Endometrium (tissue), 2 donors: Measurements from ENCODE around the gene INSIG1.

Experiments used
- FAIRE-seq: peaks from 2 replicates; lab custom pipeline; 2012; peaks lifted over from hg19 to GRCh38; lab: Jason Lieb, UNC
- donor health status: control.
- donor health status: control.

Gene INSIG1

GRCh38 chr7:155303039-155303593 lies 5.4 kb downstream of the INSIG1 start:
- FAIRE-seq, result no peak

- no peak for FAIRE-seq
Measured at GRCh38 chr7:155303897-155304296, 6.2 kb downstream of the INSIG1 start.

GRCh38 chr7:155305231-155305904 lies 7.7 kb downstream of the INSIG1 start:
- no peak for FAIRE-seq

DNA sequence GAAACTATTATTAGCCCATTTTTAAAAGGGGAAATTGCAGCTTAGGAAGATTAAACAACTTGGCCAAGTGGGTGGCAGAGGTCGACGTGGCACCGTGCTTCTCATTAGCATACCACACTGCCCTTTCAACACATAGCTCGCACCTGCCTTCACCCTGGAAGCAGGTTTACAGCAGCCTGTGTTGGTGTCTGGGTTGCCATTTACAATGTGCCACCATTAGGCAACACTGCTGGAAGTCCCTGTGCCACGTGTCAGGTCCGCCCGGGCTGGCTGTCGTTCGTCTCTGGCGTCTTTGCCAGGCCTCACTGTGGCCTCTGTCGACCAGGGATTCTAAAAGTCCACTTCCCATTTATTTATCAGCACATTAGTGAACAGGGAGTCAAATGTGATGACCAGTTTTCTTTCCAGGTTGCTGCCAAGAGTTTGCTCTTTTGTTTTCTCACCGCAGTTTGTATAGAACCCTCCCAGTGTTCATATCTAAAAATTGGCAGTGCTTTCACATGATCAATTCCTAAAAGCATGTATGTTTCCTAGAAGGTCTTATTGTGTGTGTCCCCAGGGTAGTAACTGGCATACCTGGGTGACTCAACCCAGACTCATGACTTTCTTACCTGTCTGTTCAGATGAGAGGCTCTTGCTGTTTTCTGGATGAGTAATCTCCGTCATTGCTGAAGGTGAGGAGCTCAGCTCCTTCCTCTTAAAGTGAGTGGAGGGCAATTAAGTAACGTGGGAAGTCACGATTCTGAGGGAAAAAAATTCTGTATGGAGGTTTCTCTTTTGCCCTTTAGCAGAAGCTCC lies 9.2 kb downstream of the INSIG1 start:
- no peak for FAIRE-seq

GRCh38 chr7:155308330-155309020 lies 10.8 kb downstream of the INSIG1 start:
- FAIRE-seq, result no peak

GRCh38 chr7:155309021-155309338 lies 11.3 kb downstream of the INSIG1 start:
- no peak for FAIRE-seq

GRCh38 chr7:155310425-155311114 lies 12.9 kb downstream of the INSIG1 start:
- FAIRE-seq, result no peak

- no peak for FAIRE-seq
Measured at GRCh38 chr7:155311826-155312537, 14.3 kb downstream of the INSIG1 start.

DNA sequence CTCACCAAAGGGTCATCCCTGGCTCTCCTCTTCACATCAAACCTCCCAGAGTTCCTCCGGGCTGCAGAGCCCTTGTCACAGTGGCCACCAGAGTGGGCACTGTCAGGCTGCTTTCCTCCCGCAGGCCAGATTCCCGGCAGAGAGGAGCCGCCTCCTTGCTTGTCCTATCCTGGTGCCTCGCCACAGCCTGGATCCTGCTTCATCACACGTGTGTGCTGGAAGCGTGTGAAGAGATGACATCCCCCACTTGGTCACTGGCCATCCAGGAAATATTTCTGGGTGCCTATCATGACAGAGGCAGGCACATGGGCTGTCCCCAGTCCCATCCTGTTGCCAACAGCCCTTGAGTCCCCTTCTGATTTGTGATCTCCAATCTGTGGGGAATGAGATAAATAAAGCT lies 15.0 kb downstream of the INSIG1 start:
- FAIRE-seq, result no peak

DNA sequence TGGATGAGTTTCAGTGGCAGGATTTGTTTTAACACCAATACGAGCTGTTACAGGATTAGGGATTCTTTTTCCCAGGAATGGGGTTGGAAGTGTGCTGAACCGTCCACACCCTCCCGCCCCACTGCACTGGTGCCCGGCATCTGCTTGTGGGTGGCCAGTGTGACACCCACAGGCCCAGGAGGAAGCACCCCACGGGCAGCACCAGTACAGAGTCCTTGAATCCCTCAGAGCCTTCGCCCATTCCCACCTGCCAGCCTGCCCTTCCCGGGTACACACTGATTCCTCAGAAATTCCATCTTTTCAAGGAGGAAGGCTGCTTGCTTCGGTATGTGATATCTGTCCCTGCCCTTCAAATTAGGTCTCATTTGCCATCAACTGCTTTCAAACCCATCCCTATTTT lies 15.4 kb downstream of the INSIG1 start:
- no peak for FAIRE-seq

DNA sequence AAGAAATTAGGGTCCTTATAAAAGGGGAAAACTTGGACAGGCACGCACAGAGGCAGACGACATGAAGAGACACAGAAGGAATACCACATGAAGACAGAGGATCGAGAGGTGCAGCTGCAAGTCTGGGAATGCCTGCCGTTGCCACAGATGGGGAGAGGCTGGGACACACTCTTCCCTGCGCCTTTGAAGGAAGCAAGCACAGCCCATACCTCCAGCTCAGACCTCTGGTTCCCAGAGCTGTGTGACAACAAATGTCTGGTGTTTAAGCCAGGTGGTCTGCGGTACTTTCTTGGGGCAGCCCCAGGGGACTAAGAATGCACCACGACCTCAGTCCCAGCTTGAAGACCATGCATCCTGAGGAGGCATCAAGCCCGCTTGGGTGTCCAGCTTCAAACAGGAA lies 18.3 kb downstream of the INSIG1 start:
- FAIRE-seq, result no peak

GRCh38 chr7:155316427-155317113 lies 18.9 kb downstream of the INSIG1 start:
- FAIRE-seq, result no peak

DNA sequence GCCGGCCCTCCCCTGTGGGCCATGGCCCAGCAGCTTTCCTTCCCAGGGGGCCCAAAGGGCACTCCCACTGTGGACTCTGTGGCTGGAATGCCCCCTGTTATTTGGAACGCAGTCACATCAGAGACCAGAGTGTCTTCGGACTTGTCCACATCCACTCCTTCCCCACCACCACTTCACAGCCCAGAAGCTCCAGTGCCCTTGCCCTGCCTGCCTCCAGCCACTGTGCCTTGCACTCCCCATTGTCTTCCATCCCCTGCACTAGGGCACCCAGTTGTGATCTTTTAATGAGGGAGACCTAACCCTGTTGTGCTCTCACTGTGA lies 19.4 kb downstream of the INSIG1 start:
- FAIRE-seq, result no peak

GRCh38 chr7:155318245-155318644 lies 20.6 kb downstream of the INSIG1 start:
- FAIRE-seq, result no peak

- FAIRE-seq, result no peak
Measured at GRCh38 chr7:155322530-155322929, 24.9 kb downstream of the INSIG1 start.

DNA sequence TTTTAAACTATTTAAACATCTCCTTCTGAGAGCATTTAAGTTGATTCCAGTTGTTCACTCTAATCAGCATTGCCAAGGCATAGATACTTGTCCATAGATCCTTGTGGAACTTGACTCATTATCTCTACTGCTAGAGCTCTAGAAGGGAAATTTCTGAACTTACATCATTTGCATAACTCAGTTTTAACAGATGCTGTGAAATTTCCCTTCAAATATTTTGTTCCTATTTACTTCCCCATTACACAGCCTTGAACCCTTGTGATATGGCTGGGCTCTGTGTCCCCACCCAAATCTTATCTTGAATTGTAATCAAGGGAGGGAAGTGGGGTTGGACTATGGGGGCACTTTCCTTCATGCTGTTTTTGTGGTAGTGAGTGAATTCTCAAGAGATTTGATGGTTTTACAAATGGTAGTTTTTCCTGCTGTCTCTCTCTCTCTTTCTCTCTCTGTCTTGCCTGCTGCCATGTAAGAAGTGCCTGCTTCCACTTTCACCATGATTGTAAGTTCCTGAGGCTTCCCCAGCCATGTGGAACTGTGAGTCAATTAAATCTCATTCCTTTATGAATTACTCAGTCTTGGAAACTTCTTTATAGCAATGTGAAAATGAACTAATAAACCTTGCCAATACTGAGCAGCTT lies 25.4 kb downstream of the INSIG1 start:
- no peak for FAIRE-seq

- no peak for FAIRE-seq
Measured at GRCh38 chr7:155324012-155324917, 26.6 kb downstream of the INSIG1 start.

GRCh38 chr7:155324918-155325235 lies 27.2 kb downstream of the INSIG1 start:
- no peak for FAIRE-seq

GRCh38 chr7:155326385-155326784 lies 28.7 kb downstream of the INSIG1 start:
- no peak for FAIRE-seq
